ENCODE data around the gene RCOR1. TPM values are rescaled to one million over a fixed set of nuclear protein-coding genes. Genes with fewer than 3 reads are reported as not detected.
"Not testable (repeated sequence)": the region's sequence is repeated elsewhere in the genome, so short reads cannot be mapped to it uniquely, and the experiment has no call there.

Gene RCOR1
- polyA plus RNA-seq, 6 donors from 2014 or later: 0.78 to 2.6 (median 1.6) TPM

DNA sequence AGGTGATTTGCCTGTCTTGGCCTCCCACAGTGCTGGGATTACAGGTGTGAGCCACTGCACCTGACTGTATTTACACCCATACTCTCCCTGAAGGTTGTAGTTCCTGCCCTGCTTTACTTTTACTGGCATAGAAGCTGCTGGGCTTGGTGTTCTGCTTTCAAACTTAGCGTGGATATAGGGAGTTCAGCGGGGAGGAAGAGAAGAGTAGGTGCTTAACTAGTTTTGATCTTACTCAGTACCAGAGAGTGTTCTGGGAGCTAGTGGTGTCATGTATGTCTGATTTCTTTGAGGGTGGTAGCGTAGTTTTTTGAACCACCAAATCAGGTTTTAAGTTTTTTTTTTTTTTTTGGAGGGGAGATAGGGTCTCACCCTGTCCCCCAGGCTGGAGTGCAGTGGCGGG is 13.8 kb downstream of the RCOR1 start:
- H3K36me3 Mint-ChIP-seq: peaks cover 3 to 4% of the 10 kb centered on the region in 2 donors
- no peaks in the 10 kb centered on the region for H3K27me3 Mint-ChIP-seq
- ATAC-seq (ENCODE audit: low read depth in 2 of 2) (peak in 1 of 2 donors; percentile 20), DNase-seq (no peak)
- no peak overlapping the region for H3K4me3 Mint-ChIP-seq
- H3K27ac Mint-ChIP-seq: peak overlapping the region in 1 of 6 donors; percentile 69
- H3K9me3 Mint-ChIP-seq: peaks cover 0 to 2% (median 0%) of the 10 kb centered on the region in 7 donors
- peaks cover 38 to 72% (median 60%) of the 10 kb centered on the region in 3 donors for H3K4me1 Mint-ChIP-seq

DNA sequence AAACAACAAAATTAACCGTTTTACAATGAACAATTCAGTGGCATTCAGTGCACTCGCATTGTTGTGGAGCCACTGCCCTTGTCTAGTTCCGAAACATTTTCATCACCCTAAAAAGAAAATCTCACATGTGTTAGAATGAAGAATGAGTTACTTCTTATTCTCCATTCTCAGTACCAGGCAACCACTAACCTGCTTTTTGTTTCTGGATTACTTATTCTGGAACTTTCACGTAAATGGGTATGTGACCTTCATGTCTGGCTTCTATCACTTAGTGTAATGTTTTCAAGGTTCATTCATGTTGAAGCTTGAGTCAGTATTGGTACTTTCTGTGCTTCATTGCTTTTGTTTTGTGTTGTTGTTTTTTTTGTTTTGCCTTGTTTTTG is 15.6 kb downstream of the RCOR1 start:
- ATAC-seq (ENCODE audit: low read depth in 2 of 2): no peak
- H3K27me3 Mint-ChIP-seq: no peaks in the 10 kb centered on the region
- no peak for DNase-seq
- no peaks in the 10 kb centered on the region for H3K36me3 Mint-ChIP-seq
- H3K4me3 Mint-ChIP-seq: peak overlapping the region in 1 of 8 donors; percentile 20
- peaks cover 36 to 77% (median 62%) of the 10 kb centered on the region in 3 donors for H3K4me1 Mint-ChIP-seq
- H3K9me3 Mint-ChIP-seq: no peaks in the 10 kb centered on the region
- H3K27ac Mint-ChIP-seq: peak overlapping the region in 1 of 6 donors; percentile 36

DNA sequence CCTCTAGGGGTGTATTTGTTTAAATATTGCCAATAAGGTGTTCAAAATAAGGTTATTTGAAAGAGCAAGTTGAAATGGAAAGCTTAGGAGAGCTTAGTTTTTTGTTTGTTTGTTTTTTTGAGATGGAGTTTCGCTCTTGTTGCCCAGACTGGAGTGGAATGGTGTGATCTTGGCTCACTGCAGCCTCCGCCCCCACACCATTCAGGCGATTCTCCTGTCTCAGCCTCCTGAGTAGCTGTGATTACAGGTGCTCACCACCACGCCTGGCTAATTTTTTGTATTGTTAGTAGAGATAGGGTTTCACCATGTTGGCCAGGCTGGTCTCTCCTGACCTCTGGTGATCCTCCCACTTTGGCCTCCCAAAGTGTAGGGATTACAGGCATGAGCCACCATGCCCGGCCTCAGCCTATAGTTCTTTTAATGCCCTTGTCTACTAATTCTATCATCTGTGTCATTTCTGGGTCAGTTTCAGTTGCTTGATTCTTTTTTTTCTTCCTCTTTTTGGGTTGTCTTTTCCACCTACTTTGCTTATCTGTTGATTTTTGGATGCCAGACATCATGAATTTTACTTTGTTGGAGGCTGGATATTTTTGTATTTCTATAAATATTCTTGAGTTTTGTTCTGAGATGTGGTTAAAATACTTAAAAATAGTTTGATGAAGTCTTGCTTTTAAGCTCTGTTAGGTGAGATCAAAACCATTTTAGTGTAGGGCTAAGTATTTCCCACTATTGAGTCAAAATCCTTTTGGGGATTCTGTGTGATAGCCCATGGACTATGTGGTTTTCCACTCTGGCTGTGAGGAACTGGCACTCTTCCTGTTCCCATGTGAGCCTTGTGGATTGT is 18.7 kb downstream of the RCOR1 start:
- Mint-ChIP-seq H3K27me3 (no peaks in the 10 kb centered on the region), H3K36me3 (no peaks in the 10 kb centered on the region), H3K4me3 (peak overlapping the region in 4 of 8 donors; percentile 3 to 71 (median 42)), H3K9me3 (no peaks in the 10 kb centered on the region), H3K4me1 (peaks cover 24 to 61% (median 49%) of the 10 kb centered on the region in 3 donors), H3K27ac (peak overlapping the region in 5 of 6 donors; percentile 8 to 72 (median 45))
- DNase-seq (peak; percentile 18), ATAC-seq (ENCODE audit: low read depth in 2 of 2) (peak; percentile 66 to 71)

- Mint-ChIP-seq H3K4me3 (no peak overlapping the region), H3K9me3 (no peaks in the 10 kb centered on the region), H3K4me1 (peaks cover 26 to 62% (median 58%) of the 10 kb centered on the region in 3 donors), H3K27ac (peak overlapping the region in 2 of 6 donors; percentile 3 to 27), H3K27me3 (no peaks in the 10 kb centered on the region), H3K36me3 (no peaks in the 10 kb centered on the region)
- ATAC-seq (ENCODE audit: low read depth in 2 of 2): no peak
- DNase-seq: no peak
Observed at GRCh38 chr14:102616318-102616717, 23.9 kb downstream of the RCOR1 start.

- ATAC-seq (ENCODE audit: low read depth in 2 of 2): no peak
- no peaks in the 10 kb centered on the region for H3K27me3 Mint-ChIP-seq
- no peak for DNase-seq
- H3K4me1 Mint-ChIP-seq: peaks cover 28 to 61% (median 54%) of the 10 kb centered on the region in 3 donors
- no peaks in the 10 kb centered on the region for H3K36me3 Mint-ChIP-seq
- no peaks in the 10 kb centered on the region for H3K9me3 Mint-ChIP-seq
- no peak overlapping the region for H3K27ac Mint-ChIP-seq
- no peak overlapping the region for H3K4me3 Mint-ChIP-seq
Observed at GRCh38 chr14:102616799-102617198, 24.4 kb downstream of the RCOR1 start.

DNA sequence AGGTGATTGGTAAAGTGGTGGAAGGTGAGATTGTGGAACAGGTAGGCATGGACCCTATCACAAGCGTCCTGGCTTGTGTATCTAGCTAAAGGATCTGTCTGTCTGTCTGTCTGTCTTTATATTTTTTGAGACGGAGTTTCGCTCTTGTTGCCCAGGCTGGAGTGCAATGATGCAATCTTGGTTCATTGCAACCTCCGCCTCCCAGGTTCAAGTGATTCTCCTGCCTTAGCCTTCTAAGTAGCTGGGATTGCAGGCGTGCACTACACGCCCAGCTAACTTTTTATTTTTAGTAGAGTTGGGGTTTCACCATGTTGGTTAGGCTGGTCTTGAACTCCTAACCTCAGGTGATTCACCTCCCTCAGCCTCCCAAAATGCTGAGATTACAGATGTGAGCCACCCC is 26.6 kb downstream of the RCOR1 start:
- H3K27me3 Mint-ChIP-seq; ATAC-seq (ENCODE audit: low read depth in 2 of 2); H3K36me3 Mint-ChIP-seq; H3K9me3 Mint-ChIP-seq; DNase-seq: not testable (repeated sequence)
- Mint-ChIP-seq H3K27ac (peak overlapping the region in 3 of 6 donors; percentile 51 to 89 (median 76)), H3K4me3 (peak overlapping the region in 2 of 8 donors; percentile 13 to 49), H3K4me1 (peaks cover 31 to 61% (median 57%) of the 10 kb centered on the region in 3 donors)

GRCh38 chr14:102620413-102620812 is 28.0 kb downstream of the RCOR1 start:
- DNase-seq: no peak
- Mint-ChIP-seq H3K27ac (peak overlapping the region in 1 of 6 donors; percentile 41), H3K4me3 (no peak overlapping the region), H3K27me3 (no peaks in the 10 kb centered on the region), H3K9me3 (no peaks in the 10 kb centered on the region), H3K4me1 (peaks cover 31 to 64% (median 57%) of the 10 kb centered on the region in 3 donors), H3K36me3 (peaks cover 0 to 4% of the 10 kb centered on the region in 2 donors)
- ATAC-seq (ENCODE audit: low read depth in 2 of 2): no peak

DNA sequence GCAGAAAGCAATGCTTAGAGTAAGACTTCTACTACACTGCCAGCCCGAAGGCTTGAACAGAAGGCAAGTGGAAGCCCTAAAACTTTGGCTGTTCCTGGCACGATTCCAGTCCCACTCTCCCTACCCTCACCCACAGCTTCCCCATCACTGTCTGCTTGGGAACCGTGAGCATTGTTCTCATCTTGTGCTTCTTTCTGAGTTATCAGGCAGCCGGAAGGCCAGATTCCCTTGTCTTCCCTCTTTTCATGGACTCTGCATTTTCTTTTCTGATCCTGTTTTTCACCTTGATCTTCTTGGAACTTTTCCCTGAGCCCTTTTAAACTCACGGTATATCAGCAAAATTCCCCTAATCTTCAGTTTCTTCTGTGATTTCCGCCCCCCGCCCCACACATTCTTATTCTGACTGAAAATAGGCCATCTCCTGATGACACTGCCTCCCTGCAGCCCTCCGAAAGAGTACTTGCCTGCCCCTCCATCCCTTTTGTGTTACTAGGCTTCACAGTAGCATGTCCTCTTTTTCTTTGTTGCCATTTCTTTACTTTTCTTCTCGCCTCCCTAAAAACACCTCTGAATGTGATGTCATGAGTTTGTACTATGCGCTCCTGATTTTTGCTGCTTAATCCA is 29.9 kb downstream of the RCOR1 start:
- no peaks in the 10 kb centered on the region for H3K27me3 Mint-ChIP-seq
- DNase-seq (no peak), ATAC-seq (ENCODE audit: low read depth in 2 of 2) (no peak)
- H3K27ac Mint-ChIP-seq: peak overlapping the region in 5 of 6 donors; percentile 3 to 92 (median 9)
- H3K4me1 Mint-ChIP-seq: peaks cover 41 to 72% (median 59%) of the 10 kb centered on the region in 3 donors
- H3K36me3 Mint-ChIP-seq: peaks cover 0 to 4% of the 10 kb centered on the region in 2 donors
- no peak overlapping the region for H3K4me3 Mint-ChIP-seq
- no peaks in the 10 kb centered on the region for H3K9me3 Mint-ChIP-seq

- no peak for ATAC-seq (ENCODE audit: low read depth in 2 of 2)
- DNase-seq: no peak
- H3K9me3 Mint-ChIP-seq: peaks cover 0 to 2% (median 0%) of the 10 kb centered on the region in 7 donors
- no peak overlapping the region for H3K4me3 Mint-ChIP-seq
- peaks cover 7 to 8% of the 10 kb centered on the region in 2 donors for H3K36me3 Mint-ChIP-seq
- H3K27me3 Mint-ChIP-seq: no peaks in the 10 kb centered on the region
- peaks cover 44 to 77% (median 65%) of the 10 kb centered on the region in 3 donors for H3K4me1 Mint-ChIP-seq
- H3K27ac Mint-ChIP-seq: peak overlapping the region in 1 of 6 donors; percentile 20
Observed at GRCh38 chr14:102624666-102625065, 32.2 kb downstream of the RCOR1 start.

- Mint-ChIP-seq H3K9me3 (peaks cover 0 to 2% (median 0%) of the 10 kb centered on the region in 7 donors), H3K27me3 (no peaks in the 10 kb centered on the region), H3K4me1 (peaks cover 41 to 75% (median 66%) of the 10 kb centered on the region in 3 donors), H3K27ac (peak overlapping the region in 5 of 6 donors; percentile 3 to 73 (median 14)), H3K4me3 (no peak overlapping the region), H3K36me3 (peaks cover 7 to 8% of the 10 kb centered on the region in 2 donors)
- no peak for DNase-seq
- no peak for ATAC-seq (ENCODE audit: low read depth in 2 of 2)
Observed at GRCh38 chr14:102625564-102626296, 33.3 kb downstream of the RCOR1 start.

DNA sequence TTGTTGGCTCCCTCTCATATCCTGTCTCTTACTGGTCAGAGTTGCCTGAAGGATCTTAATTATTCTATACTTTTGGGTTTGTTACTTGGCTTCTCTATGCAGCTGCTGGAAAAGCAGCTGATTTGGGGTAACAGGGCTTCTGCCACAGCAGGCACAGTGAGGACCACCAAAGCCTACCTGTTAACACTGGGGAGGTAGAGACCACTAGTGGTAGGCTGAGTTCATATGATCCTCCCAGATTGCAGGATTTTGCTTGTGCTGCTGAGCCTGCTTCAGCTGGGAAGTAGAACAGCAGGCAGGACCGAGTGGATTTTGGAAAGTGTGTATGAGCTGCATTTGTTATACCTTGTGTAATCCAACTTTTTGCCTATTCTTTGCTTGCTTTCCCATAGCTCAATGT is 34.1 kb downstream of the RCOR1 start:
- ATAC-seq (ENCODE audit: low read depth in 2 of 2) (no peak), DNase-seq (no peak)
- no peaks in the 10 kb centered on the region for H3K27me3 Mint-ChIP-seq
- H3K27ac Mint-ChIP-seq: peak overlapping the region in 3 of 6 donors; percentile 22 to 73 (median 51)
- H3K9me3 Mint-ChIP-seq: peaks cover 0 to 2% (median 0%) of the 10 kb centered on the region in 7 donors
- H3K4me1 Mint-ChIP-seq: peaks cover 37 to 68% (median 62%) of the 10 kb centered on the region in 3 donors
- H3K36me3 Mint-ChIP-seq: peaks cover 7 to 8% of the 10 kb centered on the region in 2 donors
- no peak overlapping the region for H3K4me3 Mint-ChIP-seq

GRCh38 chr14:102629011-102629444 is 36.6 kb downstream of the RCOR1 start:
- peak overlapping the region; percentile 2 to 95 (median 78) for H3K27ac Mint-ChIP-seq
- peaks cover 0 to 2% (median 0%) of the 10 kb centered on the region in 7 donors for H3K9me3 Mint-ChIP-seq
- H3K27me3 Mint-ChIP-seq: no peaks in the 10 kb centered on the region
- peak overlapping the region in 3 of 8 donors; percentile 3 to 30 (median 15) for H3K4me3 Mint-ChIP-seq
- ATAC-seq (ENCODE audit: low read depth in 2 of 2) (no peak), DNase-seq (no peak)
- H3K4me1 Mint-ChIP-seq: peaks cover 35 to 58% (median 57%) of the 10 kb centered on the region in 3 donors
- H3K36me3 Mint-ChIP-seq: peaks cover 4 to 7% of the 10 kb centered on the region in 2 donors
